ENCODE results near the gene KCNQ1. TPM values are rescaled to one million over a fixed set of nuclear protein-coding genes. Genes with fewer than 3 reads are reported as not detected.

KCNQ1 gene
- polyA plus RNA-seq, 1 of the 3 experiments (the other 2 are of a cell fraction): 0.05 TPM

- no peaks in the 10 kb centered on the region for H3K9me2 ChIP-seq
- H3F3A ChIP-seq (replicated peaks; ENCODE audit: insufficient read depth): no peaks in the 10 kb centered on the region
- no peaks in the 10 kb centered on the region for H3K9me3 ChIP-seq
- H3K4me2 ChIP-seq: no peak overlapping the region
- H2AFZ ChIP-seq (ENCODE audit: low read depth): no peak overlapping the region
- H3K9ac ChIP-seq: no peak overlapping the region
- ChIA-PET POLR2A (no interaction called here), CTCF (interaction anchor here (0.9 to 4.4 kb wide), 9 partner anchors 10 to 137 kb away, joined by 3 to 43 read pairs (median 6); partner anchors contain the start of gene TSSC4)
- H3K4me3 ChIP-seq (ENCODE audit: low read depth in 2 of 2, low read length in 1 of 2): no peak overlapping the region
- no peaks in the 10 kb centered on the region; the same call in 1 of the 2 replicates for H3K27me3 ChIP-seq (ENCODE audit: insufficient read depth)
- H3K4me1 ChIP-seq (ENCODE audit: control insufficient read depth in 1 of 2, insufficient read depth in 2 of 2, low read depth in 1 of 2, low read length in 1 of 2): peaks cover 0 to 6% of the 10 kb centered on the region in 2 experiments; a peak in 1 of 4 replicates
- DNase-seq: no peak
- no peaks in the 10 kb centered on the region for H4K20me1 ChIP-seq (ENCODE audit: insufficient read depth)
- WGBS (ENCODE audit: low lambda C conversion rate): 76% methylated on average over 2 of the region's 2 CpGs
- H3K36me3 ChIP-seq (replicated peaks in 1 of 2; ENCODE audit: control insufficient read depth in 1 of 2, insufficient read depth in 2 of 2, low read length in 1 of 2): no peaks in the 10 kb centered on the region
- no peak overlapping the region for H3K27ac ChIP-seq (ENCODE audit: low read depth in 2 of 2, low read length in 1 of 2)
- no peak for TF ChIP-seq MEF2A (IDR thresholded peaks at IDR 0.05; ENCODE audit: borderline replicate concordance, low read depth)
- no peak for TF ChIP-seq USF1 (IDR thresholded peaks at IDR 0.05; ENCODE audit: borderline replicate concordance, low read depth)
- no peak for TF ChIP-seq NRF1 (IDR thresholded peaks at IDR 0.05; ENCODE audit: low read depth, low read length)
- TF ChIP-seq RCOR1 (IDR thresholded peaks at IDR 0.05; ENCODE audit: low read length): no peak
- no peak for TF ChIP-seq NFIC (IDR thresholded peaks at IDR 0.05; ENCODE audit: borderline replicate concordance)
- no peak for TF ChIP-seq PBX3 (IDR thresholded peaks at IDR 0.05)
- TF ChIP-seq MAX (IDR thresholded peaks at IDR 0.05; ENCODE audit: low read depth): no peak
- no peak for TF ChIP-seq CHD2 (IDR thresholded peaks at IDR 0.05; ENCODE audit: low read length, partially characterized antibody)
- TF ChIP-seq YY1 (IDR thresholded peaks at IDR 0.05; ENCODE audit: low read depth): no peak
- no peak for TF ChIP-seq FOXJ3 (CRISPR knock-in tag; IDR thresholded peaks at IDR 0.05)
- H3K79me2 ChIP-seq (ENCODE audit: insufficient read depth): no peaks in the 10 kb centered on the region
These were observed 2.2 kb upstream of the KCNQ1 start for GRCh38 chr11:2442589-2442988.

- H2AFZ ChIP-seq (ENCODE audit: low read depth): no peak overlapping the region
- H3K9me2 ChIP-seq: no peaks in the 10 kb centered on the region
- H3K9ac ChIP-seq: no peak overlapping the region
- 41% methylated on average over 7 of the region's 11 CpGs for WGBS (ENCODE audit: low lambda C conversion rate)
- no peaks in the 10 kb centered on the region for H3K36me3 ChIP-seq (replicated peaks in 1 of 2; ENCODE audit: control insufficient read depth in 1 of 2, insufficient read depth in 2 of 2, low read length in 1 of 2)
- no peak overlapping the region for H3K27ac ChIP-seq (ENCODE audit: low read depth in 2 of 2, low read length in 1 of 2)
- H3F3A ChIP-seq (replicated peaks; ENCODE audit: insufficient read depth): no peaks in the 10 kb centered on the region
- H4K20me1 ChIP-seq (ENCODE audit: insufficient read depth): no peaks in the 10 kb centered on the region
- H3K27me3 ChIP-seq (ENCODE audit: insufficient read depth): no peaks in the 10 kb centered on the region; the same call in 1 of the 2 replicates
- H3K9me3 ChIP-seq: no peaks in the 10 kb centered on the region
- TF ChIP-seq IRF3 (IDR thresholded peaks at IDR 0.05; ENCODE audit: low read depth, low read length) (no peak), RAD21 (IDR thresholded peaks at IDR 0.05; ENCODE audit: low read length) (no peak), ELF1 (IDR thresholded peaks at IDR 0.05) (no peak), YY1 (IDR thresholded peaks at IDR 0.05; ENCODE audit: low read depth) (no peak), TAF1 (IDR thresholded peaks at IDR 0.05; ENCODE audit: borderline replicate concordance, low read depth, low read length) (no peak), RFX5 (IDR thresholded peaks at IDR 0.05; ENCODE audit: low read length) (no peak), USF1 (IDR thresholded peaks at IDR 0.05; ENCODE audit: borderline replicate concordance, low read depth) (no peak), TEAD4 (IDR thresholded peaks at IDR 0.05; ENCODE audit: borderline replicate concordance, insufficient read depth) (no peak), EZH2phosphoT487 (IDR thresholded peaks at IDR 0.05; ENCODE audit: borderline replicate concordance, low read depth) (no peak)
- peaks cover 0 to 6% of the 10 kb centered on the region in 2 experiments; a peak in 1 of 4 replicates for H3K4me1 ChIP-seq (ENCODE audit: control insufficient read depth in 1 of 2, insufficient read depth in 2 of 2, low read depth in 1 of 2, low read length in 1 of 2)
- no peak overlapping the region for H3K4me3 ChIP-seq (ENCODE audit: low read depth in 2 of 2, low read length in 1 of 2)
- no peak overlapping the region for H3K4me2 ChIP-seq
- POLR2A ChIA-PET: no interaction called here
- no peak for DNase-seq
- no peaks in the 10 kb centered on the region for H3K79me2 ChIP-seq (ENCODE audit: insufficient read depth)
- CTCF ChIA-PET: interaction anchor here (1.5 to 4.4 kb wide), 5 partner anchors 9 to 138 kb away, joined by 3 to 43 read pairs (median 6); no protein-coding TSS in a partner anchor
These were observed 1.4 kb upstream of the KCNQ1 start for GRCh38 chr11:2443406-2443805.

All from SK-N-SH (cell line).